Stimulated activated CD4-positive, alpha-beta T cell treated with anti-CD3 and anti-CD28 coated beads, Interleukin-2, amount 100 ng/mL, for 48 hours (primary cell): ENCODE results near the gene FBXO28.
"Not testable (repeated sequence)": the region's sequence is repeated elsewhere in the genome, so short reads cannot be mapped to it uniquely, and the experiment has no call there.

ENCODE experiments used
- DNase-seq, 2 donors: peaks; one replicate each; pipeline ENCODE4 v3.0.0-alpha.2; 2020

Gene FBXO28

GRCh38 chr1:224113918-224114786 is at the start of gene FBXO28:
TSS of gene FBXO28 (plus strand) at chr1:224114111. CDS start at chr1:224114130, 19 bp downstream.
- DNase-seq: peak; percentile 90 to 94

- no peak for DNase-seq
These were observed 49.8 kb upstream of the FBXO28 start for GRCh38 chr1:224064150-224064549.

GRCh38 chr1:224065455-224065854 is 48.5 kb upstream of the FBXO28 start:
- DNase-seq: no peak

GRCh38 chr1:224067207-224067606 is 46.7 kb upstream of the FBXO28 start:
- DNase-seq: no peak

- no peak for DNase-seq
These were observed 46.1 kb upstream of the FBXO28 start for GRCh38 chr1:224067621-224068457.

- DNase-seq: no peak
These were observed 45.3 kb upstream of the FBXO28 start for GRCh38 chr1:224068458-224069072.

- no peak for DNase-seq
These were observed 44.8 kb upstream of the FBXO28 start for GRCh38 chr1:224069138-224069537.

- DNase-seq: no peak
These were observed 43.4 kb upstream of the FBXO28 start for GRCh38 chr1:224070521-224070920.

- DNase-seq: no peak
These were observed 37.5 kb upstream of the FBXO28 start for GRCh38 chr1:224076407-224076806.

GRCh38 chr1:224079644-224080043 is 34.3 kb upstream of the FBXO28 start:
- DNase-seq: not testable (repeated sequence)

GRCh38 chr1:224080115-224080774 is 33.7 kb upstream of the FBXO28 start:
- DNase-seq: no peak

- DNase-seq: no peak
These were observed 32.3 kb upstream of the FBXO28 start for GRCh38 chr1:224081604-224082003.

- DNase-seq: no peak
These were observed 31.8 kb upstream of the FBXO28 start for GRCh38 chr1:224082146-224082545.

GRCh38 chr1:224084867-224085266 is 29.0 kb upstream of the FBXO28 start:
- DNase-seq: no peak

GRCh38 chr1:224085421-224086108 is 28.3 kb upstream of the FBXO28 start:
- DNase-seq: no peak

GRCh38 chr1:224087286-224087794 is 26.6 kb upstream of the FBXO28 start:
- no peak for DNase-seq

GRCh38 chr1:224089583-224089982 is 24.3 kb upstream of the FBXO28 start:
- DNase-seq: no peak

GRCh38 chr1:224090116-224090515 is 23.8 kb upstream of the FBXO28 start:
- DNase-seq: no peak

- no peak for DNase-seq
These were observed 21.8 kb upstream of the FBXO28 start for GRCh38 chr1:224092111-224092510.

GRCh38 chr1:224092601-224093000 is 21.3 kb upstream of the FBXO28 start:
- DNase-seq: no peak

GRCh38 chr1:224095339-224095738 is 18.6 kb upstream of the FBXO28 start:
- no peak for DNase-seq

GRCh38 chr1:224095867-224096266 is 18.0 kb upstream of the FBXO28 start:
- no peak for DNase-seq
